MCF 10A (cell line): ENCODE data around the gene AKAP3. TPM values are rescaled to one million over a fixed set of nuclear protein-coding genes. Genes with fewer than 3 reads are reported as not detected.

Experiments
- BruUV-seq: library from RNA; stranded (reverse); fragments of 400-500 nt; replicated peaks from 2 replicates; lab custom pipeline; 2021; lab: Mats Ljungman, UMichigan
- CTCF ChIA-PET: fragments of 300-600 bp; sonication (Branson Sonifier 250); formaldehyde crosslinking; extraction: SDS; loops from one replicate; lab custom pipeline; 2021; ENCODE audit warnings: antibody characterized with exemption, inconsistent platforms; lab: Yijun Ruan, JAX
- POLR2A ChIA-PET: fragments of 300-600, 350-650 bp; sonication (Branson Sonifier 250); formaldehyde crosslinking; extraction: SDS; loops from one replicate; lab custom pipeline; 2020; ENCODE audit warnings: antibody characterized with exemption, inconsistent platforms; lab: Yijun Ruan, JAX
- DNase-seq: peaks from one replicate; pipeline ENCODE4 v3.0.0-alpha.2; 2018; ENCODE audit not compliant: unreplicated experiment
- H3K27ac Mint-ChIP-seq: one replicate; pipeline ENCODE4 v1.8.0; 2022; ENCODE audit warnings: mild to moderate bottlenecking, low read depth, mixed read lengths; ENCODE audit not compliant: unreplicated experiment
- H3K27me3 Mint-ChIP-seq: one replicate; pipeline ENCODE4 v1.8.0; 2022; ENCODE audit warnings: mixed read lengths; ENCODE audit not compliant: insufficient read depth, unreplicated experiment
- H3K36me3 Mint-ChIP-seq: one replicate; pipeline ENCODE4 v1.8.0; 2022; ENCODE audit warnings: mild to moderate bottlenecking, moderate library complexity, mixed read lengths; ENCODE audit not compliant: insufficient read depth, unreplicated experiment
- H3K4me1 Mint-ChIP-seq: one replicate; pipeline ENCODE4 v1.8.0; 2022; ENCODE audit warnings: mixed read lengths; ENCODE audit not compliant: insufficient read depth, unreplicated experiment
- H3K4me3 Mint-ChIP-seq: one replicate; pipeline ENCODE4 v1.8.0; 2022; ENCODE audit warnings: mild to moderate bottlenecking, moderate library complexity, mixed read lengths; ENCODE audit not compliant: unreplicated experiment
- H3K9me3 Mint-ChIP-seq: one replicate; pipeline ENCODE4 v1.8.0; 2022; ENCODE audit warnings: mixed read lengths; ENCODE audit not compliant: unreplicated experiment
- CTCF ChIP-seq: fragments of 200-600 bp; IDR thresholded peaks from one replicate; pipeline ENCODE4 v1.8.0; 2022; ENCODE audit warnings: antibody characterized with exemption, mild to moderate bottlenecking; ENCODE audit not compliant: unreplicated experiment
- intact Hi-C: fragments of 100-400 bp; cut with micrococcal nuclease; formaldehyde crosslinking; loops from 2 replicates; pipeline ENCODE4 v1.14.1; 2022
- total RNA-seq: library from RNA; stranded (reverse); gene quantifications from 2 replicates; pipeline ENCODE4 v1.2.3, GENCODE V29; 2022

The AKAP3 gene
- total RNA-seq, 1 experiment from 2014 or later = 0.54 TPM

GRCh38 chr12:4587108-4587507, 61.7 kb downstream of the AKAP3 start:
- peaks cover 7% of the 10 kb centered on the region for H3K36me3 Mint-ChIP-seq
- POLR2A ChIA-PET = no interaction called here
- H3K4me1 Mint-ChIP-seq = no peaks in the 10 kb centered on the region
- CTCF ChIA-PET = interaction anchor here (1.2 to 1.6 kb wide), 2 partner anchors 8 to 17 kb away, joined by 4 read pairs; no protein-coding TSS in a partner anchor
- DNase-seq = no peak
- intact Hi-C loops = no loop called here
- H3K9me3 Mint-ChIP-seq = no peaks in the 10 kb centered on the region
- no peak for TF ChIP-seq CTCF
- H3K4me3 Mint-ChIP-seq = no peak overlapping the region
- no peak overlapping the region for H3K27ac Mint-ChIP-seq
- no TSS peak for BruUV-seq
- H3K27me3 Mint-ChIP-seq = no peaks in the 10 kb centered on the region

GRCh38 chr12:4586500-4586899, 62.4 kb downstream of the AKAP3 start:
- ChIA-PET POLR2A (no interaction called here), CTCF (interaction anchor here (0.6 to 1.6 kb wide), 5 partner anchors 8 to 137 kb away, joined by 3 to 4 read pairs (median 3); partner anchors contain the start of genes AKAP3 and NDUFA9)
- H3K36me3 Mint-ChIP-seq = peaks cover 7% of the 10 kb centered on the region
- no peak overlapping the region for H3K27ac Mint-ChIP-seq
- H3K27me3 Mint-ChIP-seq = no peaks in the 10 kb centered on the region
- intact Hi-C loops = no loop called here
- no peaks in the 10 kb centered on the region for H3K4me1 Mint-ChIP-seq
- no TSS peak for BruUV-seq
- DNase-seq = no peak
- no peak for TF ChIP-seq CTCF
- H3K9me3 Mint-ChIP-seq = no peaks in the 10 kb centered on the region
- H3K4me3 Mint-ChIP-seq = no peak overlapping the region

DNA sequence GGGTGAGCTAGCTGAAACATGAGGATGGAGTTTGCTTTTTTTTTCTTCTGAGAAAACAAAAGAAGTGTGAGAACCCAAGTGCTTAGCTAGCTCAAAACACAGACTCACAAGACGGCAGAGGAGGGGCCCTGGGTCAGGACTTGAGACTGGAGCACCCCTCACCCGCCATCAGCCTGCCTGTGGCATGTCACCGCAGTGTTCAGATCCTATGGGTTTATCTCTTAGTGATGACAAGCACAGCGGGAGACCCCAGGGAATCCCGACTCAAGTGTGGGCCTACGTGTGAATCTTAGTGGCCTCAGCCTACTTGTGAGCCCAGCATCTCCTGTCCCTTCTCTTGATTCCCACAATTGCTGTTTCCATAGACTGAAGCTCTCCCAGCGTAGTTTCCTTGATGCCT, 64.0 kb downstream of the AKAP3 start:
- no TSS peak for BruUV-seq
- ChIA-PET CTCF (interaction anchor here (0.6 kb wide), 1 partner anchor 189 kb away, joined by 3 read pairs; no protein-coding TSS in a partner anchor), POLR2A (no interaction called here)
- Mint-ChIP-seq H3K4me1 (no peaks in the 10 kb centered on the region), H3K36me3 (peaks cover 7% of the 10 kb centered on the region), H3K4me3 (no peak overlapping the region), H3K27ac (no peak overlapping the region), H3K9me3 (no peaks in the 10 kb centered on the region), H3K27me3 (no peaks in the 10 kb centered on the region)
- intact Hi-C loops = no loop called here
- DNase-seq = no peak
- TF ChIP-seq CTCF = no peak

DNA sequence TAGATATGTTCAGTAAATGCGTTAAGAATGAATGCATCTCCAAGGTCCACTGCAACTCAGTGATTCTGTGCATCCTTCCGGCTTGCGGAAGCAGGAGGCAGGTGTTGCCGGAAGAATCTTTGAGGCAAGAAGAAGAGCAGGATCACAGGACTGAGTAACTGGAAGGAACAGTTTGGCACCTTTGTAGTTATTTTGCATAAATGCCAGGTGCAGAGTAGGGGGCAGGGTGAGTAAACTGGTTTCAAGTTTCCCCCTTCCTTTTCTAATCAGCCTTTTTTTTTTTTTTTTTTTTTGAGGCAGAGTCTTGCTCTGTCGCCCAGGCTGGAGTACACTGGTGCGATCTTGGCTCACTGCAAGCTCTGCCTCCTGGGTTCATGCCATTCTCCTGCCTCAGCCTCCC, 64.6 kb downstream of the AKAP3 start:
- BruUV-seq = no TSS peak
- POLR2A ChIA-PET = no interaction called here
- no peak overlapping the region for H3K27ac Mint-ChIP-seq

More for the DNA sequence above, 64.6 kb downstream of the AKAP3 start:
- no peaks in the 10 kb centered on the region for H3K9me3 Mint-ChIP-seq
- no peak overlapping the region for H3K4me3 Mint-ChIP-seq
- CTCF ChIA-PET = interaction anchor here (0.5 to 0.6 kb wide), 2 partner anchors 9 to 190 kb away, joined by 3 to 4 read pairs; no protein-coding TSS in a partner anchor
- H3K27me3 Mint-ChIP-seq = no peaks in the 10 kb centered on the region
- peaks cover 7% of the 10 kb centered on the region for H3K36me3 Mint-ChIP-seq
- no peaks in the 10 kb centered on the region for H3K4me1 Mint-ChIP-seq
- no peak for DNase-seq
- no peak for TF ChIP-seq CTCF
- intact Hi-C loops = no loop called here
